DND-41 (cell line): ENCODE measurements around the gene SPATS2.

ENCODE experiments used
- EZH2 ChIP-seq: IDR thresholded peaks from 3 replicates; pipeline ENCODE4 v1.6.1; 2012; ENCODE audit warnings: borderline replicate concordance, low read depth, mild to moderate bottlenecking, moderate library complexity, low read length, inconsistent platforms; ENCODE audit not compliant: severe bottlenecking
- TF ChIP-seq, protein P1 (sequence below): IDR thresholded peaks from 2 replicates; pipeline ENCODE4 v1.5.1; 2012; ENCODE audit warnings: borderline replicate concordance, low read length, moderate library complexity, mild to moderate bottlenecking; ENCODE audit not compliant: poor library complexity, severe bottlenecking; ENCODE audit errors: extremely low read depth

DNA sequence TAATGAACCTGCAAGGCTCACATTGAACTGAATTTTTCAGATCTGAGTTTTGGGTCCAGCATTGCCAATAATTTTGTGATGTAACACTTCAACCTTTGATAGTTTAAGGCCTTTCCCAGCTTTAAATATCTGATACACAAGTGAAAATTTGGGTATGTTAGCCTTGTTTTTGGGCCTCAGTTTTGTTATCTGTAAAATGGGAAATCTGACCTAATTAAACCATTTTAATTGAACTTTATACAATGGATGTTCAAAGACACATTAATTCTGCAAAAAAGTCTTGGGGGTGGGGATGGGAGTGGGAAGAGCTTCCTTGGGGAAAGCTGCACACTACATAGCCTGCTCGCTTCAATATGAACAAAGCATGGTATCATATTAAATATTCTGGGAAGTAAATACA, 5.2 kb upstream of the SPATS2 start:
- TF ChIP-seq, protein P1, sequence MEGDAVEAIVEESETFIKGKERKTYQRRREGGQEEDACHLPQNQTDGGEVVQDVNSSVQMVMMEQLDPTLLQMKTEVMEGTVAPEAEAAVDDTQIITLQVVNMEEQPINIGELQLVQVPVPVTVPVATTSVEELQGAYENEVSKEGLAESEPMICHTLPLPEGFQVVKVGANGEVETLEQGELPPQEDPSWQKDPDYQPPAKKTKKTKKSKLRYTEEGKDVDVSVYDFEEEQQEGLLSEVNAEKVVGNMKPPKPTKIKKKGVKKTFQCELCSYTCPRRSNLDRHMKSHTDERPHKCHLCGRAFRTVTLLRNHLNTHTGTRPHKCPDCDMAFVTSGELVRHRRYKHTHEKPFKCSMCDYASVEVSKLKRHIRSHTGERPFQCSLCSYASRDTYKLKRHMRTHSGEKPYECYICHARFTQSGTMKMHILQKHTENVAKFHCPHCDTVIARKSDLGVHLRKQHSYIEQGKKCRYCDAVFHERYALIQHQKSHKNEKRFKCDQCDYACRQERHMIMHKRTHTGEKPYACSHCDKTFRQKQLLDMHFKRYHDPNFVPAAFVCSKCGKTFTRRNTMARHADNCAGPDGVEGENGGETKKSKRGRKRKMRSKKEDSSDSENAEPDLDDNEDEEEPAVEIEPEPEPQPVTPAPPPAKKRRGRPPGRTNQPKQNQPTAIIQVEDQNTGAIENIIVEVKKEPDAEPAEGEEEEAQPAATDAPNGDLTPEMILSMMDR = no peak
- TF ChIP-seq EZH2 = no peak
